Erythroblast (primary cell): ENCODE data around the gene ZNF219.

Experiments
- DNase-seq, 2 experiments: peaks; one replicate each; lab custom pipeline; 2025; lab: John Stamatoyannopoulos, UW
- GATA1 ChIP-seq: IDR thresholded peaks from 2 replicates; pipeline ENCODE4 v1.6.1; 2011; ENCODE audit warnings: low read depth, mild to moderate bottlenecking, control low read depth, low read length, moderate library complexity
- POLR2A ChIP-seq: IDR thresholded peaks from 2 replicates; pipeline ENCODE4 v1.6.1; 2011; ENCODE audit warnings: mild to moderate bottlenecking, low read length

ZNF219 gene

GRCh38 chr14:21098076-21098891 is at the start of gene ZNF219:
Gene ZNF219, minus strand, starts transcription at chr14:21098655. Its CDS starts 5,064 bp downstream, at chr14:21093591.
- DNase-seq = peak; percentile 55 to 67
- no peak for TF ChIP-seq GATA1
- no peak for TF ChIP-seq POLR2A

GRCh38 chr14:21145437-21145836 is 47.0 kb upstream of the ZNF219 start:
- TF ChIP-seq GATA1 = no peak
- TF ChIP-seq POLR2A = no peak
- no peak for DNase-seq

DNA sequence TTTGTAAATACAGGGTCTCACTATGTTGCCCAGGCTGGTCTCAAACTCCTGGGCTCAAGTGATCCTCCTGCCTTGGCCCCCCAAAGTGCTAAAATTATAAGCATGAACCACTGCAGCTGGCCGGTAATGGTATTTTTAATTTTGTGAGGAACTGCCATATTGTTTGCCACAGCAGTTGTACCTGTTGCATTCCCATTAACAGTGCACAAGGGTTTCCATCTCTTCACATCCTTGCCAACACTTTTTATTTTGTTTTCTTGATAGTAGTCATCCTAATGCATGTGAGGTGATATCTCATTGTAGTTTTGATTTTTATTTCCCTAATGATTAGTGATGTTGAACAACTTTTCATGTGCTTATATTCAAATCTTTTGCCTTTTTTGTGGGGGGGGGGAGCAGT is 43.9 kb upstream of the ZNF219 start:
- no peak for TF ChIP-seq POLR2A
- no peak for TF ChIP-seq GATA1
- DNase-seq = no peak

- TF ChIP-seq GATA1 (no peak), POLR2A (no peak)
- DNase-seq = peak; percentile 13 to 22
Measured at GRCh38 chr14:21136024-21136423, 37.6 kb upstream of the ZNF219 start.

- TF ChIP-seq GATA1 (no peak), POLR2A (no peak)
- no peak for DNase-seq
Measured at GRCh38 chr14:21133901-21134300, 35.4 kb upstream of the ZNF219 start.

- no peak for TF ChIP-seq POLR2A
- no peak for DNase-seq
Measured at GRCh38 chr14:21123429-21123828, 25.0 kb upstream of the ZNF219 start.

DNA sequence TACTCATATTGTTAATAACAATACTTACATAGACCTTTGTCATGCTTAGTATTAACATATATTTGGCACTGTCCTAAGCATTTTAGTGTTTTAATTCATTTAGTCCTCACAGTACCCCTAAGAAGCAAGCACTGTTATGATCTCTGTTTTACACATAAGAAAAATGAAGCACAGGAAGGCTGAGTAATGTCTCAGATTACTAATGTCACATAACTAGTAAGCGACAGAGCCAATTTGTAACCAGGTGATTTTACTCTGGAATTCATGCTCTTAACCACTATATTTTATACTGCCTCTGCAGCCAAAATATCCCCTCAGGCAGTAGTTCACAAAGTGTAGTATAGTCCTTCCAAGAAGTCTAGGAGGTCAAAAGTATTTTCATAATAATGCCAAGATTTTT is 22.7 kb upstream of the ZNF219 start:
- DNase-seq = no peak

GRCh38 chr14:21120686-21121085 is 22.2 kb upstream of the ZNF219 start:
- DNase-seq = no peak
- no peak for TF ChIP-seq GATA1
- no peak for TF ChIP-seq POLR2A

More for the DNA sequence above, 22.7 kb upstream of the ZNF219 start:
- no peak for TF ChIP-seq POLR2A
- TF ChIP-seq GATA1 = no peak

DNA sequence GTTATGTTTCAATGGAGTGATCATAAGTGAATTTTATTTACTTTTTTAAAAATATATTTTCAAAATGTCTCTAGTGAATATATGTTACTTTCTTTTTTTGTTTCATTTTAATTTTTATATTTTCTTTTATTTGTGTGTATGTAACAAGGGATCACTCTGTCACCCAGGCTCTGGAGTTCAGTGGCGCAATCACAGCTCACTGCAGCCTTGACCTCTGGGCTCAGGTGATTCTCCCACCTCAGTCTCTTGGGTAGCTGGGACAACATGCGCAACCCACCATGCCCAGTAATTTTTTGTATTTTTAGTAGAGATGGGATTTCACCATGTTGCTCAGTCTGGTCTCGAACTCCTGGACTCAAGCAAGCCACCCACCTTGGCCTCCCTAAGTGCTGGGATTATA is 20.5 kb upstream of the ZNF219 start:
- TF ChIP-seq GATA1 (no peak), POLR2A (no peak)
- no peak for DNase-seq

DNA sequence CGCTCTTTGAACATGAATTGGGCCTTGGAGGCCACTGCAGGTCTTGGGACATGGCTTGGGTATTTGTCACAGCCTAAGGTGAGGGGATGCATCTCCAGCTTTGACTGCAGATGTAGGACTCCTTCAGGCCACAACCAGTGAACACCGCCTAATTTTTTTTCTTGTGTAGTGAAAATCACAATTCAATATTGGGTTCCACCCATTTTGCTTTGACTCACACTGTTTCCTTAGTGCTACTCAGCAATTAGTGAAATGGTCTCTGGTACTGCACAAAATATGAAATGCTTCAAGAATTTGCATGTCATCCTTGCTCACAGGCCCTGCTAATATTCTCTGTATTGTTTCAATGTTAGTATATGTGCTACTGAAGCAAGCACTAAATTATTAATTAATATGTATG is 14.9 kb upstream of the ZNF219 start:
- TF ChIP-seq GATA1 (no peak), POLR2A (no peak)
- DNase-seq = no peak

- no peak for TF ChIP-seq GATA1
- no peak for TF ChIP-seq POLR2A
- DNase-seq = no peak
Measured at GRCh38 chr14:21112255-21112654, 13.8 kb upstream of the ZNF219 start.

- no peak for DNase-seq
- TF ChIP-seq POLR2A (no peak), GATA1 (no peak)
Measured at GRCh38 chr14:21109377-21110138, 11.1 kb upstream of the ZNF219 start.

- DNase-seq = no peak
- no peak for TF ChIP-seq POLR2A
Measured at GRCh38 chr14:21108791-21109190, 10.3 kb upstream of the ZNF219 start.

DNA sequence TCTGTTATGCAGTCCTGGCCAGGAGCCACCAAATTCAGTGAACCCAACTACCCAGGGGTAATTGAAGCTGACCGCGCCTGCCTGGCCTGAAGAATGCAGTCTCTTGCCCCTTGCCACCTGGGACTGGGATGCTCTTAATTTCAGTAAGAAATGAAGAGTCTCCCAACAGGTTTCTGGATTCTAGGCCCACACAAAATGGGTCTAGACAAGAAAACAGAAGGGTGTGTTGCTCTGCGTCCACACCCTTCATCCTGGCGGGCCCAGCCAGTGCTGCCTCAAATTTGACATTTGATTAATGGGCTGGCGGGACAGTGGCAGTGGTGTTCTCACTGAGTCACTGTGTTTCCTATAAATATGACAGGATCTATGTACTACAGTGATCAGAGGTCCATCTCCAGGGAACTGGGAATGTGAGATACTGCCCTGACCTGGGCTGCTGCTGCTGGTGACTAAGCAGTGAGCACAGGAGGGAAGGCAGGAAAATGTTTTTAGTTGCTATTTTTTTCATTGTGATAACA is 8.9 kb upstream of the ZNF219 start:
- no peak for TF ChIP-seq POLR2A
- TF ChIP-seq GATA1 = no peak
- peak; percentile 54 to 57 for DNase-seq

- TF ChIP-seq POLR2A (no peak), GATA1 (no peak)
- peak; percentile 81 to 88 for DNase-seq
Measured at GRCh38 chr14:21106498-21107282, 8.2 kb upstream of the ZNF219 start.
